HL-60 (cell line): ENCODE data around the gene MFSD1.

Experiments used
- DNase-seq, 2 experiments: peaks; one replicate each; pipeline ENCODE4 v3.0.0-alpha.2; 2010 to 2020; ENCODE audit warnings: low read depth in 1 of 2, low spot score in 1 of 2
- H3K27ac ChIP-seq: fragments of 250-450 bp; sonication (Bioruptor Pico); replicated peaks from 2 replicates; pipeline ENCODE4 v1.5.1; 2020; ENCODE audit warnings: mild to moderate bottlenecking, moderate library complexity
- H3K27me3 ChIP-seq: fragments of 250-450 bp; sonication (Bioruptor Pico); 2 replicates; pipeline ENCODE4 v1.5.1; 2021; ENCODE audit warnings: mild to moderate bottlenecking, moderate library complexity; ENCODE audit not compliant: insufficient read depth, poor library complexity, severe bottlenecking
- H3K4me3 ChIP-seq: replicated peaks from 2 replicates; pipeline ENCODE4 v1.5.1; 2011; ENCODE audit warnings: mild to moderate bottlenecking, control low read depth, low read length; ENCODE audit not compliant: insufficient read depth
- GABPA ChIP-seq: IDR thresholded peaks from 2 replicates; pipeline ENCODE4 v1.6.1; 2012; ENCODE audit warnings: low read depth
- POLR2AphosphoS5 ChIP-seq: IDR thresholded peaks from 2 replicates; pipeline ENCODE4 v1.6.1; 2012; ENCODE audit warnings: low read depth
- SPI1 ChIP-seq: IDR thresholded peaks from 2 replicates; pipeline ENCODE4 v1.6.1; 2012; ENCODE audit warnings: low read depth, mild to moderate bottlenecking, borderline replicate concordance
- TF ChIP-seq, protein P1 (sequence below): IDR thresholded peaks from one replicate; pipeline ENCODE4 v1.5.1; 2011; ENCODE audit warnings: low read length, control low read depth, inconsistent platforms; ENCODE audit not compliant: insufficient read depth
- TF ChIP-seq, protein P2 (sequence below): IDR thresholded peaks from 2 replicates; pipeline ENCODE4 v1.6.1; 2012; ENCODE audit warnings: low read depth; ENCODE audit not compliant: insufficient replicate concordance

Gene MFSD1

DNA sequence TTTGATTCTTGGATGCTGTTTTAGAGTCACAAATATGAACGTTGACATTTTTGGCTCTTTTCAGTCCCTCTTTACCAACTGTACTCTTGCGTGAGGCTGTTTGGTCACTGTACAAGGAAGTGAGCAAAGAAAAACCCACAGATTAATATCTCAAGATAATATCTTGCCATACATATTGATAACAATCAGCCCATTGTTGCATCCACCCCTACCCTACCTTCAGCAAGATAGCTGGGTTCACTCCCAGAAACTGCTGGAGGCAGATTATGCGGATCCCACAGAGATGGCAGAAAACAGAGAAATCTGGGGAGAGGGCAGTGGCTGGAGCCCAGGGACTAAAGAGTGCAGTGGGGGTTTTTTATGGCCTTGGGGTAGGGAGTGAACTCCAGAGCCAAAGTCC, 29.9 kb upstream of the MFSD1 start:
- DNase-seq = no peak
- TF ChIP-seq, protein P1, sequence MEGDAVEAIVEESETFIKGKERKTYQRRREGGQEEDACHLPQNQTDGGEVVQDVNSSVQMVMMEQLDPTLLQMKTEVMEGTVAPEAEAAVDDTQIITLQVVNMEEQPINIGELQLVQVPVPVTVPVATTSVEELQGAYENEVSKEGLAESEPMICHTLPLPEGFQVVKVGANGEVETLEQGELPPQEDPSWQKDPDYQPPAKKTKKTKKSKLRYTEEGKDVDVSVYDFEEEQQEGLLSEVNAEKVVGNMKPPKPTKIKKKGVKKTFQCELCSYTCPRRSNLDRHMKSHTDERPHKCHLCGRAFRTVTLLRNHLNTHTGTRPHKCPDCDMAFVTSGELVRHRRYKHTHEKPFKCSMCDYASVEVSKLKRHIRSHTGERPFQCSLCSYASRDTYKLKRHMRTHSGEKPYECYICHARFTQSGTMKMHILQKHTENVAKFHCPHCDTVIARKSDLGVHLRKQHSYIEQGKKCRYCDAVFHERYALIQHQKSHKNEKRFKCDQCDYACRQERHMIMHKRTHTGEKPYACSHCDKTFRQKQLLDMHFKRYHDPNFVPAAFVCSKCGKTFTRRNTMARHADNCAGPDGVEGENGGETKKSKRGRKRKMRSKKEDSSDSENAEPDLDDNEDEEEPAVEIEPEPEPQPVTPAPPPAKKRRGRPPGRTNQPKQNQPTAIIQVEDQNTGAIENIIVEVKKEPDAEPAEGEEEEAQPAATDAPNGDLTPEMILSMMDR = no peak
- TF ChIP-seq GABPA (no peak), POLR2AphosphoS5 (no peak), SPI1 (no peak)
- TF ChIP-seq, protein P2, sequence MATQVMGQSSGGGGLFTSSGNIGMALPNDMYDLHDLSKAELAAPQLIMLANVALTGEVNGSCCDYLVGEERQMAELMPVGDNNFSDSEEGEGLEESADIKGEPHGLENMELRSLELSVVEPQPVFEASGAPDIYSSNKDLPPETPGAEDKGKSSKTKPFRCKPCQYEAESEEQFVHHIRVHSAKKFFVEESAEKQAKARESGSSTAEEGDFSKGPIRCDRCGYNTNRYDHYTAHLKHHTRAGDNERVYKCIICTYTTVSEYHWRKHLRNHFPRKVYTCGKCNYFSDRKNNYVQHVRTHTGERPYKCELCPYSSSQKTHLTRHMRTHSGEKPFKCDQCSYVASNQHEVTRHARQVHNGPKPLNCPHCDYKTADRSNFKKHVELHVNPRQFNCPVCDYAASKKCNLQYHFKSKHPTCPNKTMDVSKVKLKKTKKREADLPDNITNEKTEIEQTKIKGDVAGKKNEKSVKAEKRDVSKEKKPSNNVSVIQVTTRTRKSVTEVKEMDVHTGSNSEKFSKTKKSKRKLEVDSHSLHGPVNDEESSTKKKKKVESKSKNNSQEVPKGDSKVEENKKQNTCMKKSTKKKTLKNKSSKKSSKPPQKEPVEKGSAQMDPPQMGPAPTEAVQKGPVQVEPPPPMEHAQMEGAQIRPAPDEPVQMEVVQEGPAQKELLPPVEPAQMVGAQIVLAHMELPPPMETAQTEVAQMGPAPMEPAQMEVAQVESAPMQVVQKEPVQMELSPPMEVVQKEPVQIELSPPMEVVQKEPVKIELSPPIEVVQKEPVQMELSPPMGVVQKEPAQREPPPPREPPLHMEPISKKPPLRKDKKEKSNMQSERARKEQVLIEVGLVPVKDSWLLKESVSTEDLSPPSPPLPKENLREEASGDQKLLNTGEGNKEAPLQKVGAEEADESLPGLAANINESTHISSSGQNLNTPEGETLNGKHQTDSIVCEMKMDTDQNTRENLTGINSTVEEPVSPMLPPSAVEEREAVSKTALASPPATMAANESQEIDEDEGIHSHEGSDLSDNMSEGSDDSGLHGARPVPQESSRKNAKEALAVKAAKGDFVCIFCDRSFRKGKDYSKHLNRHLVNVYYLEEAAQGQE = no peak
- no peak overlapping the region for H3K4me3 ChIP-seq
- H3K27me3 ChIP-seq = no peaks in the 10 kb centered on the region
- H3K27ac ChIP-seq = no peak overlapping the region

DNA sequence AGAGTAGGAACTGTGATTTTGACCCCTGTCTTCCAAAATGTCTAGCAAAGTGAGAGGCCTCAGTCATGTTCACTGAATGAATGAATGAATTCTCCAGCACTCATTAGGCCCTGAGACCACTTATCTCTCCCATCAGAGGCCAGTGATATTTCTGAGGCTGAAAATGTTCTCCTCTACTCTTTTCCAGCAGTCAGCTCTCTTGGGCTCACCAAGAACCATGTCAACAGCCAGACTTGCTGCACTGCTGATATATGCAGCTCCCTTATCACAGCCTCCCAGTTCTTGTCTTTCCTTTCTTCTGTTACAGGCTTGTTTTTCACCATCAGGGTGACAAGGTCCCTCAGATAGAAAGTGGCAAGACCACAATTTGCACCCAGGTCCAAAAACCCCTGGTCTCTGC, 28.7 kb upstream of the MFSD1 start:
- no peak overlapping the region for H3K4me3 ChIP-seq
- no peaks in the 10 kb centered on the region for H3K27me3 ChIP-seq
- TF ChIP-seq, protein P2 = no peak
- TF ChIP-seq SPI1 = no peak
- TF ChIP-seq, protein P1 = no peak
- no peak for DNase-seq
- H3K27ac ChIP-seq = no peak overlapping the region

DNA sequence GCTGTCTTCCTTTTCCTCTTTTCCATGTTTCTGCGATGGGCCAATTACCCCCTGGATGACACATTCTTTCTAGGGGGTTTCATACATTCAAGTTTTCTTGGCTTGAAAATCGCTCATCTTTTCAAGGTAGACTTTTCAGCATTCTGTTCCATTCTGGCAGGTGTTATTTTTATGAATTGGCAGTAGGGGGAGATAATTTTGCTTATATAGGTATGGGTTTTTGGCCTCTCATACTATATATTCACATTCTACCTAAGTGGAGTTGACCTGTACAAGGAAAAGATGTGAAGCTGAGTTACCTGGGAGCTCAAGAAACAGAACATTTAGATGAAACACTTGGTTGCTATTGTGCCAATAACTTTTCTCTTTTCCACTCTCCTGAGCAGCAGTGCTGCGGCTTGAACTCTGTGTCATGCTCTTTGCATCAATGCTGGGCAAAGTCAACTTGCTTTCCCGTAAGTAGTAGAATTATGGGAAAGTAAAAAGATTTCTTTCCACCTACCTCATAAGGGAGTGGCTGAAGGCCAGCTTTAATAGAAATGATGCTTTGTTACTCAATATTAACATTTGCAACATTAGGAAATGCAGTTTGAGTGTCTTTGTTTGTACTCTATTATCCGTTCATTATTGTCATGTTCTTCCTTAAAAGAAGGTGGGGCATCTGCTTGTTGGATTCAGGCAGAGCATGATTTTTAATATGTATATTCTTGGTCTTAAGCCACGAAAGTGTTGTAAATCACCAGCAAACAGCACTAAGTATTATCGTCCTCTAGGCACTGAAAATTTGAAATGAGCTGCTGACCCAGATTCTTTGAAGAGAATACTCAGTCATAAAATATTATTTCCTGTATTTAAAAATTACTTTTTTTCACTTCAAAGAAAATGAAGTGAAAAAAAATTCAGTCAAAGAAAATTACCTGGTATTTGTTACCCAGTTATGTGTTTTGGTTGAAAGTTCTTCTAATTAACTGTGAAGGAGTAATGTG, 27.7 kb upstream of the MFSD1 start:
- Histone ChIP-seq H3K4me3 (no peak overlapping the region), H3K27ac (no peak overlapping the region), H3K27me3 (no peaks in the 10 kb centered on the region)
- no peak for TF ChIP-seq POLR2AphosphoS5
- TF ChIP-seq SPI1 = no peak
- TF ChIP-seq GABPA = no peak
- TF ChIP-seq, protein P1 = no peak
- TF ChIP-seq, protein P2 = no peak
- no peak for DNase-seq
